Astrocyte (in vitro differentiated cells and primary cell): ENCODE results near the gene ULBP1.

Experiments
- CTCF ChIP-seq: IDR thresholded peaks from 2 replicates; pipeline ENCODE4 v1.5.1; 2011; ENCODE audit warnings: low read depth, mild to moderate bottlenecking, inconsistent platforms, low read length, moderate library complexity; ENCODE audit not compliant: insufficient read depth
- EZH2 ChIP-seq: IDR thresholded peaks from 2 replicates; pipeline ENCODE4 v1.6.1; 2012; ENCODE audit warnings: mild to moderate bottlenecking, low read length, inconsistent platforms; ENCODE audit not compliant: insufficient read depth

- TF ChIP-seq CTCF: no peak
- no peak for TF ChIP-seq EZH2
Measured at GRCh38 chr6:149978610-149979009, 14.9 kb downstream of the ULBP1 start.
